ENCODE measurements around the gene TACR1.
A peak's percentile ranks its signal among the peaks of the same experiment; 100 is the strongest.
"Not testable (repeated sequence)": the region's sequence is repeated elsewhere in the genome, so short reads cannot be mapped to it uniquely, and the experiment has no call there.

TACR1 gene

DNA sequence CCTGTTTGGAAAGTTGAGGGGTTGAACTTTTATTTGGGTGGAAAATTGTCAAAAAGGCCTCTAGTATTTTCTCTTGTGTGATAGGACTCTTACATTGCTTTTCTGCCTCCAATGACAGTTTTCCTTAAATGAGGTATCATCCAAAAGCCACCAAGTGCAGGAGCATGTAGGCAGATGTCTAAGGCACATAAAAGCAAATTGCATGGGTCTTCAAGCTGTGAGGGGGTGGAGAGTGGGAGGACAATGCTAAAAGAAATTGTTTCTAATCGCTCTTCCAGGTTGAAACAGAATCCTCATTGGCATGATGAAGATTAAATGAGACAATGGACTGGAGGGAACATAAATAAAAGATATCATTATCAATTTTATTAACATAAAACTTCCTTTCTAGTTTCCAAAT lies 6.8 kb downstream of the TACR1 start:
- DNase-seq: no peak

DNA sequence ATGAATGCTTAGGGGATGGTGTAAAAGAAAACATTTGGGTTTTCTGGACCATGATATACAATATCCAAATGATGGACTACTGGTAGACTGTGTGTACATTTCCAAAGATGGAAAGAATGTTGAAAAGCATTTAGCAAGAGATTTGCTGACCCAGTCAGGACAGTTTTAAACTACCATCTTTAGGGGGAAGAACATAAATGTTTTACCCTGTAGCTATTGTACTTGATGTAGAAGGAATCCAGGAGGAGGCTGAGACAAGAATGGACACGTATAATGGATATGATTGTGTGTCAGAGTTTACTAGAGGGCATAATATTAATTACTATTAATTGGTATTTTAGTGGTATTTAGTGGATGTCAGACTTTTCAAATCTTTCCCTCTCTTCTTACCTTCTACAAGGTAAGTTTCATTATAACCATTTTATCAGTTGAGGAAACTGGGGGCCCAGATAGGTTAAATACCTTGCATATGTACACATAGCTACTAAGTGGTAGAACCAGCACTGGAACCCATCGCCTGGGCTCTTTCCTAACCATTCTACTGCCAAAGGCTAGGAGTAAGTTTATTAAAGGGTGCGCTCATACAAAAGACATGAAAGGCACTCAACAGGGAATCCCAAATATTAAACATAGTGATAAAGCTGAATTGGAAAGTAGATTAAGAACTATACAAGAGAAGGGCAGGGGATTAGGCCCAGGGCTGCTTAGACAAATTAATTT lies 8.9 kb downstream of the TACR1 start:
- DNase-seq: no peak

DNA sequence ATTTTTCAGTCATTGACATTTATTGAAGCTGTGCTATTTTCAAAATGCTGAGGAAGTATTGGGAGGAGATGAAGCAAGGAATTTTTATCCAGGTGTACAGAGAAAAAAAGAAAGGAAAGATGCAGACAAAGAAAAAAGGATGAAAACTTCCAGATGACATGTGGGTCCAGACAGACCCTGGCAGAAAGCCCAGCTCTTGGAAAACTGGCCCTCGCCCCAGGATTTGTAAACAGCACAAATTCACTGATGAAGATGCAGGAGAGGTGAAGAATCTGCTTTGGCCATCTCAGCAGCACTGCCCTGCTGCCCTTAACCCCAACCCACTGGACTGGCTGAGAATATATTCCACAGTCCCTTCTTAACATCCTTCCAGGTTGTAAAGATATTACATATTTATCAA lies 12.5 kb downstream of the TACR1 start:
- no peak for DNase-seq

DNA sequence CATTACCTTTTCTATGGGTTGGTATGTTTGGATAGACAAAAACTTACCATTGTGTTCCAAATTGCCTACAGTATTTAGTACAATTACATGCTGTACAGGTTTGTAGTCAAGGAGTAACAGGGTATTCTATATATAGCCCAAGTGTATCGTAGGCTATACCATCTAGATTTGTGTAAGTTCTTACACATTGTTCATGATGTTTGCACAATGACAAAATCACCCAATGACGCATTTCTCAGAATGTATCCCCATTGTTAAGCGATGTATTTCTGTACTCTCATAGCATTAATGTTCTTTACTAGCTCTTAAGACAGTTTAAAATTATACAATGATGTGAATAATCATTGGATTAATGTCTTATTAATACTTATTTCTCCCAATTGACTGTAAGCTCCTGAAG lies 16.7 kb downstream of the TACR1 start:
- DNase-seq: no peak

DNA sequence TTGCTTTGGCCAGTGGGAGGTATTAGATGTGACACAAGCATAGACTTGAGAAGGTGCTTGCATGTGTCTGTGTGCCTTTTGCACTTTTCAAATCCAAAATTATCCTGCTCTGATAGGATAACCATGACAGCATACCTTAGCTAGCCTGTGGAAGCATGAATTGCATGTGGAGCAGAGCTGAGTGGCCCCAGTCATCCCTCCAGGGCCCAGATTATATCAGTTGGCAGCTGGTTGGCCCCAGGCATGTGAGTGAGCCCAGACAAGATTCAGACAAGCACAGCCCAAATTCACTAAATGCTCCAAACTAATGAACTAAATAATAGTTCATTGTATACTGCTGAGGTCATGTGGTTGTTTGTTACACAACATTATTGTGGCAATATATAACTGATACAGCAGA lies 18.8 kb downstream of the TACR1 start:
- DNase-seq: no peak

DNA sequence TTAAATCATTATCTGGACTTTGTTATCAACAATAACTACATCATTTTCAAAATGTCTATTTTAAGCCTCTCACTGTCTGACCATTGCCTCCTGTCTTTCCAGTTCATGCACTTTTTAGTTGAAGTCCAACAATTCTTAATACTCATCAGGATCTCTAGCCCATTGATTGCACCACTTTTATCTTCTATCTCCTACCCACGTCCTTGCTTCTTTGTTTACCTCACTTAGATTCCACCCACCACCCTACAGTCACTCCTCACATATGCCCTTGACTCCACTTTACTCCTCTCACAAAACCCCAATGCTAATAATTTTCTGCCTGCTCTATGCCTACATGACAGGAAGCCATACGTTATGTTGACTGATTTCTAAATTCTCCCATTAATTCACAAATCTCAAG lies 21.9 kb downstream of the TACR1 start:
- no peak for DNase-seq

DNA sequence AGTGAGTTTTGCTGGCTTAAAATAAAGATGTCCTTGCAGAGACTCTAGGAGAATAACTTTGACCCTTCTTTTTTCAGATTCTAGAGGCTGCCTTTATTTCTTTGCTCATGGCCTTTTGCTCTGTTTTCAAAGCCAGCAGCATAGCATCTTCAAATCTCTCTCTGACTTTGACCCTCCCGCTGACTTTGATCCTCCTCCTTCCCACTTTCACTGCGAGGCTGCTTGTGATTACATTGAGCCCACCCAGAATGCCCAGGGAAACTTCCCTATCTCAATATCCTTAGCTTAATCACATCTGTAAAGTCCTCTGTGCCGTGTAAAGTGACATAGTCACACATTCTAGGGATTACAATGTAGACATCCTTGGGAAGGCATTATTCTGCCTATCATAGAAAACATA lies 23.9 kb downstream of the TACR1 start:
- no peak for DNase-seq

DNA sequence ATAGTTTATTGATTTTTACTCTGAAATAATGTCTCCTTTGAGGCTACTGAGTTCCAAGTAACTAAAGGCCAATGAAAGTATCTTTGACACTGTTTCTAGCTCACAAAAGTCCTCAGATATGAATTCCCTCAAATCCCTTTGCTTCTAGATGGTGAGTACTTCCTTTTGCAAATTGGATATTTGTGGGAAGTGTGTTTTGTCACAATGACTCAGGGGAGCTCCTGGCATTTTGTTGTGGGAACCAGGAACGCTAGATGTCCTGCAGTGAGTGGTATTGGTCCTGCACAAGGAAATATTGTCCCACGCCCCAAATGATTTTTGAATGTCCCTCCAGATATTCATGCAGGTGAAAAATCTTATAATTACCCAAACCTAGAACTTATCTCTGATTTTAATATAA lies 24.3 kb downstream of the TACR1 start:
- DNase-seq: no peak

DNA sequence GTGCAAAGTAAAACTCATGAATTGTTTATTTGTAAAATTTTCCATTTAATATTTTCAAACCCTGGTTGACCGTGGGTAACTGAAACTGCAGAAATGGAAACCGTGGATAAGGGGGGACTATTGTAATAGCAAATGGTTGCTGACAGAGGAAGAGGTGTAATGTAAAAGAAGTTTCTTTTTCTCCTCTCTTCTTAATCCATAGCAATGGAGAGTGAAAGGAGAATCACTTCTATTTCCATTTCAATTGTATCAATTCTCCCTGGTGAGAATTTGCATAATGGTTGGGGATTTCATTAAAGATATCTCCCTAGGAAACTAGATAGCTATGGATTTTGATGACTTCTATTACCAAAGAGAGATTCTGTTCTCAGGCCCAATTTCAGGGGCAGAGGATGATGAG lies 24.8 kb downstream of the TACR1 start:
- no peak for DNase-seq

DNA sequence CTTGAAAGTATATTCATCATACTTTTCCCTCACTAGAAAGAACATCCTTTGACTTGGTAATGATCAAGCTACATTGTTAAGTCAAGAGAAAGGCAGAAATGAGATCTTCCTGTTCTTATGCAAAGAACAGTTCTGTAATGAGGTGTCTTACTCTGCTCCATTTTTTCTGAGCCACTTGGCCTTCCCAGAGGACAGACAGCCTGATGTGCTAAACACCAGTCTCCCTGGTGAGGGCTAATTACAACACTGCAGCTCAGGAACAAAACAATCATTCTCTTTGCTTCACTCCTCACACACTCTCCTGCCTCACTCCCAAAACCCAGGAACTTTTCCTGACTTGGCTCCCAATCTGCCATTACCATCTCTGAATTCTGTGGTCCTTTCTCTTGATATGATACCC lies 25.6 kb downstream of the TACR1 start:
- DNase-seq: no peak

DNA sequence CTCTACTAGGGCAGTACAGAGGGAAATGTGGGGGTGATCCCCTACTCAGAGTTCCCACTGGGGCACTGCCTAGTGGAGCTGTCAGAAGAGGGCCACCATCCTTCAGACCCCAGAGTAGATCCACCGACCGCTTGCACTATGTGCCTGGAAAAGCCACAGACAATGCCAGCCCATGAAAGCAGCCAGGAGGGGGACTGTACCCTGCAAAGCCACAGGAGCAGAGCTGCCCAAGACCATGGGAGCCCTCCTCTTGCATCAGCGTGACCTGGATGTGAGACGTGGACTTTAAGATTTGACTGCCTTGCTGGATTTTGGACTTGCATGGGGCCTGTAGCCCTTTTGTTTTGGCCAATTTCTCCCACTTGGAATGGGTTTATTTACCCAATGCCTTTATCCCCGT lies 27.9 kb downstream of the TACR1 start:
- DNase-seq: not testable (repeated sequence)

DNA sequence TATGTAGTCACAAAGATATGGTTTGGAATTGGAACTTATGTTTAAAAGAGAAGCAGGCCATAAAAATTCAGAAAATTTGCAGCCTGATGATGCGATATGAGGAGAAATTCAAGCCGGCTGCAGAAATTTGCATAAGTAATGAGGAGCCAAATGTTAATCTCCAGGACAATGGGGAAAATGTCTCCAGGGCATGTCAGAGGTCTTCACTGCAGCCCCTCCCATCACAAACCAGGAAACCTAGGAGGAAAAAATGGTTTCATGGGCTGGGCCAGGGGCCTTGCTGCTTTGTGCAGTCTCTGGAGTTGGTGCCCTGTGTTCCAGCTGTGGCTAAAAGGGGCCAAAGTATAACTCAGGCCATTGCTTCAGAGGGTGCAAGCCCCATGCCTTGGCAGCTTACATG lies 28.4 kb downstream of the TACR1 start:
- DNase-seq: no peak

DNA sequence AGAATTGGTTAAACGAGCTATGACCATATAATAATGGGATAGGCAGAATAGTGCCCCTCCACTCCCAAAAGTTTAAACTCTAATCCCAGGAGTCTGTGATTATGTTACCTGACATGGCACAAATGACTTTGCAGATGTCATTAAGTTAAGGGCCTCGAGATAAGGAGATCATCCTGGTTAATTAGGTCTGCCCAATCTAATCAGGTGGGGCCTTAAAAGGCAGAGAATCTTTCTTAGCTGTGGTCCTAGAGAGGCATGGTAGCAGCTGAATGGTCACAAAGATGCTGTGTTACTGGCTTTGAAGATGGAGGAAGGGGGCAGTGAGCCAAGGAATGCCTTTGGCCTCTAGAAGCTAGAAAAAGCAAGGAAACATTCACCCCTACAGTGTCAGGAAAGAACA lies 31.1 kb downstream of the TACR1 start:
- no peak for DNase-seq

DNA sequence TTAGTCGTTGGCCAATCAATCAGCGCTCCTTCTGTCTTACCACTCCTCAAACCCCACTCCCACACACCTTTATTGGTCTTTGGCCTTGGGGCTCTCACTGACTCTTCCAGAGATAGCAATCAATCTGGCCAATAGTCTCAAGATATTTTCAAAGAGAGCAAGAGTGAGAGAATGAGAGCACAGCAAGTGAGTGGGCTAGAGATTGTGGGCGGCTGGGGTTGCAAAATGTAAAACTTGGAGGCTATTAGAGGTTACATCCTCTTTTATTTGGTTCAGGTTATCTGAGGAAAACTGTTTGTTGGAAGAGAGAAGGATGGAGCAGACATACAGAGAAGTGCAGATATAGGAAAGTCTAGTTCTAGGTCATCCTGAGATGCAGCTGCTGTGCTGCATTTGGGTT lies 32.8 kb downstream of the TACR1 start:
- no peak for DNase-seq

DNA sequence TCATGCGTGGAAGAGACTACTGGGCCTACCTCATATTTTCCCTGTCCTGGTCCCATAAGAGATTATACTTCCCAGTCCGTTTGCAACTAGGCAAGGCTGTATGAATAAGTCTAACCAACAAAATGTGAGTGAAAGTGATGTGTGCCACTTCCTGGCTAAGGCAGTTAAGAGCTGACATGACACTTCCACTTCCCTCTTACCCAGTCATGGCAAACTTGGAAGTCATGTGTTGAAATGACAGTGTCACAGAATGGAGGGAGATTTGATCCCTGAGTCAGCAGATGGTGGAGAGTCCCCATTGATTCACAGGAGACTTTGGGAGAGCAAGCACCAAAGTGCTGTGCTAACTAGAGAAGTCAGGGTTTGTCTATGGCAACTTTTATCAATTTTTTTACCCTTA lies 36.4 kb downstream of the TACR1 start:
- DNase-seq: no peak

DNA sequence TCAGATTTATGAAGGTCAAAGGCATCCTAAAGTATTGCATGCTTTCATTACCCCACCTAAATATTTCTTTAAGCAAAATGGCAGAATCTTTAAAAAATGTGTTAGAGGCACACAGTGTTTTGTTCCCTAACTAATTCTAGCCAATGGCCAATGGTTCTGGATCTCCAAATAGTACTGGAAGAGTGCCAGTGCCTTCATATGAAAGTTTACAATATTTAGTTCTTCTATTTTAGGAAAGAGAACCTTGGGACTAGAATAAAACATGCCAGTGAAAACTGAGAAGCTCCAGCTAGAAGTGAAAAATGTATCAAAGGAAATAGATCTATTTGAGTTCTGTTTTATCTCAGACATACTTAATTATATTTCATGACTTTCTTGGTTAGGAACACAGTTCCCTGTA lies 37.1 kb downstream of the TACR1 start:
- no peak for DNase-seq

DNA sequence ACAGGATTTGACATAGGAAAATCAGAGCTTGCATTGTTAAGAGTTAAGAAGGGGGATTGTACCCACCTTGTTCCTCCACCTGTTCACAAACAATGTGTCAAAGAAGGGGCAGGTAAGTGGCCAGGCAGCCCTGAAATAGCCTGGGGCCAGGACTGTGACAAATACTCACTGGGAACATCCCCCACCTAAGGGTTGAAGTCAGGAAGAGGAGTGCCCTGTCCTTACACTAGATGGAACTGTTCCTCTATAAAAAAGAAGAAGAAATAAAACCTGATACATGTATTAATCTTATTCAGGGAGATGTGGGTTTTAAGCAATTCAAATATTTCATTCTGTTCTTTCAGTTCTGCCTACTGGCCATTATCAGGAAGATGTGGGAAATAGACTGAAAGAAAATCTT lies 41.9 kb downstream of the TACR1 start:
- peak; percentile 1 for DNase-seq

DNA sequence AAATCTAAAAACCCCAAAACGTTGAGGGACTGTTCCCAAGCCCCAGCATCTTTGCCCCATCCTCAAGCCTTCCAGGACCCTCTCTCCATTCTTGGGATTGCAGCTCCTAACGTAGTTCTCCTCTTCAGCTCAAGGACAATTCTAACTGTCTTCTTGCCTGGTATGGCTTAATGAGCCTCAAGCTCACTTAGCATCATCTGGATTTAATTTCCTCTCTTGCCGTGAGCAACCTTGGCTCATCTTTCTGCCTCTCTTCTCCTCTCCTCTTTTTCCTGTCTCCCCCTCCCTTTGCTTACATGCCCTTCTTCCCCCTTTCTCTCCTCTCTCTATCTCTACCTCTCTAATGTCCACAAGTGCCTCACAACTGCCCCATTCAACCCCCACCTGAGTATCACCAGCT lies 44.2 kb downstream of the TACR1 start:
- no peak for DNase-seq

DNA sequence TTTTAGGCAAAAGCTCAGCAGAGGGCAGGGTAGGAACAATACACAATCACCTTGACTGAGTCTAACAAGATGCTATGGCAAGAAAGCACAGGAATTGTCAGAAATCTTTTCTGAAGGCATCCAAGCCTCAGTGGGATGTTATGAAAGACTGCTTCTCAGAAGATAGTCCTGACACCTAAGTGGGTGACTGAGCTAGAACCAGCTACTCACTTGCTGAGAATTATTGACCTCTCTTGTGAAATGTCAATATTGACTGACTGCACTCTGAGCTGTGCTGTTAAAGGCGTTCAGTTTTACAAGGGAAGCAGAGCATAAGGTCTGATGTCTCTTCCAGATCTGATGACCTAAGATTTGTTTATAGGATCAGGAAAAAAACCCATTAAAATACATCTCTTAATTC lies 46.1 kb downstream of the TACR1 start:
- no peak for DNase-seq

DNA sequence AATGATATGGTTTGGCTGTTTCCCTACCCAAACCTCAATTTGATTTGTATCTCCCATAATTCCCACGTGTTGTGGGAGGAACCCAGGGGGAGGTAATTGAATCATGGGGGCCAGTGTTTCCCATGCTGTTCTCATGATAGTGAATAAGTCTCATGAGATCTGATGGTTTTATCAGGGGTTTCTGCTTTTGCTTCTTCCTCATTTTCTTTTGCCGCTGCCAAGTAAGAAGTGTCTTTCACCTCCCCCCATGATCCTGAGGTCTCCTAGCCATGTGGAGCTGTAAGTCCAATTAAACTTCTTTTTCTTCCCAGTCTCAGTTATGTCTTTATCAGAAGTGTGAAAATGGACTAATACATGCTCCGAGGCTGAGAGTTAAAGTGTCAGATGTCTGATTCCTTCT lies 47.1 kb downstream of the TACR1 start:
- peak; percentile 21 for DNase-seq

DNA sequence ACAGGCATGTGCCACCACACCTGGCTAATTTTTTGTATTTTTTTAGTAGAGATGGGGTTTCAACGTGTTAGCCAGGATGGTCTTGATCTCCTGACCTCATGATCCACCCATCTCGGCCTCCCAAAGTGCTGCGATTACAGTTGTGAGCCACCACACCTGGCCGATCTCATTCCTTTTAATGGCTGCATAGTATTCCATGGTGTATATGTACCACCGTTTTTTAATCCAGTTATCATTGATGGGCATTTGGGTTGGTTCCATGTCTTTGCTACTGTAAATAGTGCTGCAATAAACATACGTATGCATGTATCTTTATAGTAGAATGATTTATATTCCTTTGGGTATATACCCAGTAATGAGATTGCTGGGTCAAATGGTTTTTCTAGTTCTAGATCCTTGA lies 51.4 kb downstream of the TACR1 start:
- DNase-seq: not testable (repeated sequence)

DNA sequence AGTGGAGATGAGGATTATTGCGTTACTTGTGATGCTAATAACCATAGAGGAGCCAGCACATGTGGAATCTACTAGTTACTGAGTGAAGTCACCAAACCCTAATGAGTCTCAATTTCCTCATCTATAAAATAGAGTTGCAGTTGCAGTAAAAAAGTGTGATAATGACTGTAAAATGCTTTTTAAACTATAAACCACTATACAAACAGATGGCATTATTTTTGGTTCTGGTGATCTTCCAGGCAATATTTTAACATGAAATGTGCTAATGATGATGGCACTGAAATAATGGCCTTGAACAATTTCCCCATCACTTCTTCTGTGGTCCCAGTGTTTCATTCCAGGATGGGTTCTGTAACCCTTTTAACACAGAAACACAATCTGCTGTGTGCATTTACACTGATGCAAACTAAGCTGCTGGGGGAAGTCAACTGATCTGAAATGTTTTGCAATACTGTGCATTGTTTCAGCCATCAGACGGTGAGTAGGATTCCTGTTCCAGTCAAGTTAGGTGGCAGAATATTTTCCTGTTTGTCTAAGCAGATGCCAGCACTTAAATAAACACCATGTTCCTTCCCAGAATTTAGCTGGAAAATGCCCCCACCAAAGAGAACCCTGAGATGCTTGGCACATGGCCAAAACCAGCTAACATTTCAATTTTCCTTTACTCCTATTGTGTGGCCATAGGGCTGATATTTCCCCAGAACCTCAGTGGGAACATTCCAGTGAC lies 52.6 kb downstream of the TACR1 start:
- no peak for DNase-seq

DNA sequence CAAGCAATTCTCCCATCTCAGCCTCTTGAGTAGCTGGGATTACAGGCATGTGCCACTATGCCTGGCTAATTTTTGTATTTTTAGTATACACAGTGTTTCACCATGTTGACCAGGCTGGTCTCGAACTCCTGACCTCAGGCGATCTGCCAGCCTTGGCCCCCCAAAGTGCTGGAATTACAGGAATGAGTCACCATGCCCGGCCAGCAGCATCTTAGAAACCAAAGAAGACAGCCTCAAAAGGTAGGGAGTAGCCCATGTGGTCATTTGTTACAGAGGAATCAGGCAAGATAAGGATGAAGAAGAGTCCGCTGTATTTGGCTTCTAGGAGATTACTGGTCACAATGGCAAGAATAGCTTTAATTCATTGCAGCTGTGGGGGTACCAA lies 53.1 kb downstream of the TACR1 start:
- DNase-seq: peak; percentile 3

DNA sequence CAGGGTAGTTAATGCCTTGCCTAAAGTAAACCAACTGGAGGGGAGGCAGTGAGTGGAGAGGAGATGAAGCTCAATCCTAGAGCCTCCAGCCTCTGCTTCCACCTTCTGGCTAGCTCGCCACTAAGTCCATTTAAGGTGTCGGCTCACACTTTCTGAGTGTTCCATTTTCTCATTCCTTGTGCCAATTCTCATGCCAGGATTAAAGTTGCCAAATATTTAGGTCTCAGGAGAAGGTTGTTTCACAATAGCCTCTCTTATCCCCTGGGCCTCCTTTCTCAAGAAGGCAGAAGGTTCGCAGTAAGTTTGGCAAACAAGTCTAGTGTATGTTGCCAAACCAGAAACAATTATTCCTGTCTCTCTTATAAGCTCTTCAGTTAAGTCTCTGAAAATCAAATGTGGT lies 57.2 kb downstream of the TACR1 start:
- DNase-seq: no peak

DNA sequence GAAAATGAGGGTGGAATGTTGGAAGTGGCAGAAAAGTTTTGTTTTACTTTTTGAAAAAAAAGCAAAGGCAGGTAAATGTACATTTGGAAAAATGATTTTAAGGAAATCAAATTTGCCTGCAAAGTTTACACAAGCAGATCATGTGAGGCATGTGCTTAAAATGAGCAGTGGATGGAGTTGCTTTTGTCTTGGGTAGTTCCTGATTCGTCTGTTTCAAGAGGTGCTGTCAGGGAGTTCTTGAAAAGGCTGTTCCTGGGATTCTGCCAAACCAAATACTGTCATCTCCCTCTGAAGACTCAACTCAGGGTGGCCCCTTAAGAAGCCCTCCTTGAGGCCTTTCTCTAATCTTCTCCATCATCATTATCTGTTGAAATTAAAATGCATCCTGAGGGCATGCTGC lies 59.0 kb downstream of the TACR1 start:
- DNase-seq: no peak
